GM12872 (cell line): ENCODE results near the gene USP24.

ENCODE experiments used
- CTCF ChIP-seq: IDR thresholded peaks from 3 replicates; pipeline ENCODE4 v1.5.1; 2011; ENCODE audit warnings: low read depth, mild to moderate bottlenecking, low read length, moderate library complexity; ENCODE audit not compliant: insufficient read depth

USP24 gene

GRCh38 chr1:55213151-55213884 lies 1.8 kb downstream of the USP24 start:
- TF ChIP-seq CTCF, result no peak

- no peak for TF ChIP-seq CTCF
Observed at GRCh38 chr1:55212349-55213150, 2.6 kb downstream of the USP24 start.

DNA sequence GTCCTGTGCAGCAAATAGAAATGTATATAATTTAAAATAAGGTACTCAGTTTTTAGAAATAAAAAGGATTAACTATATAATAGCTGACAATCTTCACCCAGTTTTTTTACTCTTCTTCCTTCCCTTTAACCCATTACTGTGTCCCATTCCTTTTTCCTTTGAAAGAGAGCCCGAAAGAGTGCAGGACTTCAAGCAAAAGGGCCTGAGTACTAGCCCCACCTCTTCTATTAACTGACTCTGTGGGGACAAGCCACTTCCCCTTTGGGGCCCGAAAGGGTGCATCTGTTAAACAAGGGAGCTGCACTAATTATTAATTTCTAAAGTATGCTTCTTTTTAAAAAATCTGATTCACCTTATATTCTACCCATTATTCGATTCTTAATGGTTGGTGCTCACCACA lies 3.3 kb downstream of the USP24 start:
- TF ChIP-seq CTCF, result no peak

DNA sequence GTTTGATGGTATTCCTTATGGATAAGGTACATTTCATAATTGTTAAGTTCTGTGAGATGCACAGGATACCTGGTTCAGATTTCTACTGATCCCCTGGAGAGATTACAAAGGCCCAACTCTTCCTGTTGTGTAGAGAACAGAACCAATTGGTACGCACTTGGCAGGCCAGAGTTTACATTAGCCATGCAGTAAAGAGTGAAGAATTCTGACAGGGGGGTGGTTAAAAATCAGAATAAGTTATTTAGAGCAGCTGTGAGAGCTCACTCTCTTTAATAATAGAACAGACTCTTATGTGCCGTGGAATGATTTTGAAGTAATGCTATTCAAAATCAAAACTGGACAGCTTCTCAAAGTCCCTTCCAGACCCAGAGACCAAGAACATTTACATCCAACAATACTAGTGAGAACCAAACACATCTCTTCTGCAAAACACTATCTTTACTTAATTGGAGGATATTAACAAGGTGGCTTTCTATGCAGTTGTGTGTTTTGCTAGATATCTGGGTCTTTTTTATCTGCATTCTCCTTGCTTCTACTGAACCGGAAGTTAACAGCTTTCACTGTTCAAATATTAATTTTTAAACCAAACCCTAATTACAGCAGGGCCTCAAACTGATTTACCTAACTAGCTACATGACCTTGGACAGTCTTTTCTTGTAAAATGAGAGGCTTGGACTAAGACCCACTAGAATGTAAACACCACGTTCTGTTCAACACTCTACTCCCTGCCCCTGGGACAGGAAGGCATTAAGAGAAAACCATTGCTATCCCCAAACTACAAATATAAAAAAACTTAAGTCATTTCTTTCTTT lies 4.0 kb downstream of the USP24 start:
- no peak for TF ChIP-seq CTCF

- no peak for TF ChIP-seq CTCF
Observed at GRCh38 chr1:55209247-55209646, 5.9 kb downstream of the USP24 start.

DNA sequence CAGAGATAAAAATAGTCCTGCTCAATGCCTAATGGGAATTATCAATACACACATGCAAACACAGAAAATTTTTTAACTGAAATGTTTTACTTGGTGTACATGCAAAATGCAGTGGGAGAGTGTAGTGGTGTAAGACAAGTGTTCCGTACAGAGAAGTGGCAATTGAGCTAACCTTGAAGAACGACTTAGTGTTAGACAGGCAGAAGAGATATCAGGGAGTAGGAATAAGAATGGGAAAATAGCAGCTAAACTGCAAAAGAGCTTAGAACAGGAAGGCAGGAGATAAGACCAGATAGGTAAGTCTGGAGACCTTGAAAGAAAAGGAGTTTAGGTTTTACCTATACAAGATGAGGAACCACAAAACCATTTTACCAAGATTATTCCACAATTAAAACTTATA lies 9.0 kb downstream of the USP24 start:
- TF ChIP-seq CTCF, result no peak

GRCh38 chr1:55204997-55205396 lies 10.2 kb downstream of the USP24 start:
- no peak for TF ChIP-seq CTCF
